ENCODE data around the gene TNNT3.

TNNT3 gene

DNA sequence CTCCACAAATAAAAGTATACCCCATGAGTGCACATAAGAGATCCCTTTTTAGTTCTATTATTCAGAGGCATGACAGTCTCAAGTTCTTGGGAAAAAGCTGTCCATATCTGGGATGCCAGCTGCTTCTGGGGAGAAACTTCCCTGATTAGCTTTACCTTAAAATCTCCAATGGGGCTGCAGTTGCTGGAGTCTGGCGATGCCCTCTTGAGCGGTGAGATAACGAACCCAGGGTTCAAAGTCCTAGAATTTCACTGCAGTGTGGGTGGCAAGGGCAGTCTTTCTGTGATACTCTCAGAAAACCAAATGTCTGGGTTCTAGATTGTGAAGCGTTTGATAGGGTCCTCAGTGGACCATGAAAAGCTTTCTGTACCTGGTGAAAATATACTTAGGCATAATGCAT lies 20.4 kb upstream of the TNNT3 start:
- ATAC-seq, result no peak
- TF ChIP-seq, protein P1, sequence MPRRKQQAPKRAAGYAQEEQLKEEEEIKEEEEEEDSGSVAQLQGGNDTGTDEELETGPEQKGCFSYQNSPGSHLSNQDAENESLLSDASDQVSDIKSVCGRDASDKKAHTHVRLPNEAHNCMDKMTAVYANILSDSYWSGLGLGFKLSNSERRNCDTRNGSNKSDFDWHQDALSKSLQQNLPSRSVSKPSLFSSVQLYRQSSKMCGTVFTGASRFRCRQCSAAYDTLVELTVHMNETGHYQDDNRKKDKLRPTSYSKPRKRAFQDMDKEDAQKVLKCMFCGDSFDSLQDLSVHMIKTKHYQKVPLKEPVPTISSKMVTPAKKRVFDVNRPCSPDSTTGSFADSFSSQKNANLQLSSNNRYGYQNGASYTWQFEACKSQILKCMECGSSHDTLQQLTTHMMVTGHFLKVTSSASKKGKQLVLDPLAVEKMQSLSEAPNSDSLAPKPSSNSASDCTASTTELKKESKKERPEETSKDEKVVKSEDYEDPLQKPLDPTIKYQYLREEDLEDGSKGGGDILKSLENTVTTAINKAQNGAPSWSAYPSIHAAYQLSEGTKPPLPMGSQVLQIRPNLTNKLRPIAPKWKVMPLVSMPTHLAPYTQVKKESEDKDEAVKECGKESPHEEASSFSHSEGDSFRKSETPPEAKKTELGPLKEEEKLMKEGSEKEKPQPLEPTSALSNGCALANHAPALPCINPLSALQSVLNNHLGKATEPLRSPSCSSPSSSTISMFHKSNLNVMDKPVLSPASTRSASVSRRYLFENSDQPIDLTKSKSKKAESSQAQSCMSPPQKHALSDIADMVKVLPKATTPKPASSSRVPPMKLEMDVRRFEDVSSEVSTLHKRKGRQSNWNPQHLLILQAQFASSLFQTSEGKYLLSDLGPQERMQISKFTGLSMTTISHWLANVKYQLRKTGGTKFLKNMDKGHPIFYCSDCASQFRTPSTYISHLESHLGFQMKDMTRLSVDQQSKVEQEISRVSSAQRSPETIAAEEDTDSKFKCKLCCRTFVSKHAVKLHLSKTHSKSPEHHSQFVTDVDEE (CRISPR knock-in tag; IDR thresholded peaks at IDR 0.05), result no peak

- no peak for ATAC-seq
- TF ChIP-seq ISL1 (CRISPR knock-in tag; IDR thresholded peaks at IDR 0.05) (no peak), ARNTL (CRISPR knock-in tag; IDR thresholded peaks at IDR 0.05; ENCODE audit: borderline replicate concordance, low read depth) (no peak), CSDC2 (CRISPR knock-in tag; IDR thresholded peaks at IDR 0.05) (no peak), ZNF565 (CRISPR knock-in tag; conservative IDR thresholded peaks at IDR 0.05; ENCODE audit: low read depth) (no peak), GLIS3 (CRISPR knock-in tag; IDR thresholded peaks at IDR 0.05) (no peak)
Measured at GRCh38 chr11:1899686-1900085, 19.8 kb upstream of the TNNT3 start.

GRCh38 chr11:1906181-1906580 lies 13.3 kb upstream of the TNNT3 start:
- no peak for ATAC-seq
- no peak for TF ChIP-seq ZFP30 (CRISPR knock-in tag; IDR thresholded peaks at IDR 0.05)

- TF ChIP-seq ZNF70 (CRISPR knock-in tag; IDR thresholded peaks at IDR 0.05) (no peak), ZFP30 (CRISPR knock-in tag; IDR thresholded peaks at IDR 0.05) (no peak), PATZ1 (CRISPR knock-in tag; IDR thresholded peaks at IDR 0.05; ENCODE audit: borderline replicate concordance) (no peak)
- ATAC-seq, result no peak
Measured at GRCh38 chr11:1906611-1907423, 12.7 kb upstream of the TNNT3 start.

- ATAC-seq, result no peak
- TF ChIP-seq SNAI2 (CRISPR knock-in tag; IDR thresholded peaks at IDR 0.05) (no peak), ZFP3 (CRISPR knock-in tag; IDR thresholded peaks at IDR 0.05) (no peak), ARNTL (CRISPR knock-in tag; IDR thresholded peaks at IDR 0.05; ENCODE audit: borderline replicate concordance, low read depth) (no peak), TOX (CRISPR knock-in tag; IDR thresholded peaks at IDR 0.05; ENCODE audit: borderline replicate concordance) (no peak), CSRNP3 (CRISPR knock-in tag; IDR thresholded peaks at IDR 0.05) (no peak), ESRRG (CRISPR knock-in tag; IDR thresholded peaks at IDR 0.05) (no peak), ZNF70 (CRISPR knock-in tag; IDR thresholded peaks at IDR 0.05) (no peak), GLIS3 (CRISPR knock-in tag; IDR thresholded peaks at IDR 0.05) (no peak), RARB (CRISPR knock-in tag; IDR thresholded peaks at IDR 0.05) (no peak), PPARA (CRISPR knock-in tag; IDR thresholded peaks at IDR 0.05; ENCODE audit: borderline replicate concordance) (no peak), ZNF8 (CRISPR knock-in tag; IDR thresholded peaks at IDR 0.05) (no peak), OSR1 (CRISPR knock-in tag; IDR thresholded peaks at IDR 0.05) (no peak), PATZ1 (CRISPR knock-in tag; IDR thresholded peaks at IDR 0.05; ENCODE audit: borderline replicate concordance) (no peak), BACH2 (CRISPR knock-in tag; IDR thresholded peaks at IDR 0.05; ENCODE audit: borderline replicate concordance) (no peak), ZC3H10 (CRISPR knock-in tag; IDR thresholded peaks at IDR 0.05) (no peak), CSDC2 (CRISPR knock-in tag; IDR thresholded peaks at IDR 0.05) (no peak)
- TF ChIP-seq, protein P2, sequence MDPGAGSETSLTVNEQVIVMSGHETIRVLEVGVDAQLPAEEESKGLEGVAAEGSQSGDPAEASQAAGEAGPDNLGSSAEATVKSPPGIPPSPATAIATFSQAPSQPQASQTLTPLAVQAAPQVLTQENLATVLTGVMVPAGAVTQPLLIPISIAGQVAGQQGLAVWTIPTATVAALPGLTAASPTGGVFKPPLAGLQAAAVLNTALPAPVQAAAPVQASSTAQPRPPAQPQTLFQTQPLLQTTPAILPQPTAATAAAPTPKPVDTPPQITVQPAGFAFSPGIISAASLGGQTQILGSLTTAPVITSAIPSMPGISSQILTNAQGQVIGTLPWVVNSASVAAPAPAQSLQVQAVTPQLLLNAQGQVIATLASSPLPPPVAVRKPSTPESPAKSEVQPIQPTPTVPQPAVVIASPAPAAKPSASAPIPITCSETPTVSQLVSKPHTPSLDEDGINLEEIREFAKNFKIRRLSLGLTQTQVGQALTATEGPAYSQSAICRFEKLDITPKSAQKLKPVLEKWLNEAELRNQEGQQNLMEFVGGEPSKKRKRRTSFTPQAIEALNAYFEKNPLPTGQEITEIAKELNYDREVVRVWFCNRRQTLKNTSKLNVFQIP (CRISPR knock-in tag; IDR thresholded peaks at IDR 0.05; ENCODE audit: borderline replicate concordance, low read depth), result no peak
Measured at GRCh38 chr11:1908618-1909017, 10.9 kb upstream of the TNNT3 start.

Measured in SK-N-SH treated with all-trans-retinoic acid at 6 μM for 48 hours (cell line).